GM18498 (cell line): ENCODE results near the gene STK32B.
"Not testable (repeated sequence)": the region's sequence is repeated elsewhere in the genome, so short reads cannot be mapped to it uniquely, and the experiment has no call there.

ENCODE experiments used
- ATAC-seq: cut with Tn5 transposase; IDR thresholded peaks from one replicate; pipeline ENCODE4 v1.9.1; 2021; ENCODE audit warnings: mild to moderate bottlenecking, moderate library complexity; ENCODE audit not compliant: unreplicated experiment

STK32B gene

GRCh38 chr4:5249727-5250126 lies 198.4 kb downstream of the STK32B start:
- no peak for ATAC-seq

- not testable (repeated sequence) for ATAC-seq
Measured at GRCh38 chr4:5250536-5250935, 199.3 kb downstream of the STK32B start.

GRCh38 chr4:5256421-5256820 lies 205.1 kb downstream of the STK32B start:
- no peak for ATAC-seq

- ATAC-seq = no peak
Measured at GRCh38 chr4:5257086-5257485, 205.8 kb downstream of the STK32B start.

- no peak for ATAC-seq
Measured at GRCh38 chr4:5259471-5259870, 208.2 kb downstream of the STK32B start.

- ATAC-seq = no peak
Measured at GRCh38 chr4:5260121-5260520, 208.8 kb downstream of the STK32B start.

GRCh38 chr4:5261866-5262265 lies 210.6 kb downstream of the STK32B start:
- no peak for ATAC-seq

- no peak for ATAC-seq
Measured at GRCh38 chr4:5266991-5267390, 215.7 kb downstream of the STK32B start.

- ATAC-seq = no peak
Measured at GRCh38 chr4:5267408-5267807, 216.1 kb downstream of the STK32B start.

GRCh38 chr4:5276475-5277075 lies 225.3 kb downstream of the STK32B start:
- ATAC-seq = no peak

GRCh38 chr4:5277079-5277478 lies 225.8 kb downstream of the STK32B start:
- ATAC-seq = no peak

GRCh38 chr4:5278213-5278612 lies 226.9 kb downstream of the STK32B start:
- ATAC-seq = no peak

GRCh38 chr4:5280069-5280468 lies 228.8 kb downstream of the STK32B start:
- not testable (repeated sequence) for ATAC-seq

GRCh38 chr4:5280828-5281227 lies 229.5 kb downstream of the STK32B start:
- no peak for ATAC-seq

GRCh38 chr4:5283837-5284236 lies 232.6 kb downstream of the STK32B start:
- ATAC-seq = no peak

GRCh38 chr4:5284517-5284916 lies 233.2 kb downstream of the STK32B start:
- no peak for ATAC-seq

GRCh38 chr4:5292101-5292500 lies 240.8 kb downstream of the STK32B start:
- ATAC-seq = no peak

- not testable (repeated sequence) for ATAC-seq
Measured at GRCh38 chr4:5298000-5298787, 246.9 kb downstream of the STK32B start.

GRCh38 chr4:5300283-5300682 lies 249.0 kb downstream of the STK32B start:
- ATAC-seq = no peak

GRCh38 chr4:5307928-5308327 lies 256.6 kb downstream of the STK32B start:
- ATAC-seq = no peak

- no peak for ATAC-seq
Measured at GRCh38 chr4:5322321-5322720, 271.0 kb downstream of the STK32B start.

GRCh38 chr4:5330339-5330989 lies 279.2 kb downstream of the STK32B start:
- no peak for ATAC-seq
